Stimulated activated naive CD8-positive, alpha-beta T cell treated with anti-CD3 and anti-CD28 coated beads, Interleukin-15, Interleukin-2, amounts not matched to agents 100 U/mL and 50 U/mL, for 24 hours (primary cell): ENCODE data around the gene NUP58.
"Not testable (repeated sequence)": the region's sequence is repeated elsewhere in the genome, so short reads cannot be mapped to it uniquely, and the experiment has no call there.

ENCODE experiments used
- ATAC-seq: fragments of 150-1000 bp; cut with Tn5 transposase; one replicate; pipeline ENCODE4 v1.10.0; 2021
- DNase-seq: peaks from one replicate; pipeline ENCODE4 v3.0.0; 2021

The NUP58 gene

GRCh38 chr13:25306671-25307464 is 5.4 kb downstream of the NUP58 start:
- DNase-seq (no peak), ATAC-seq (no peak)

- DNase-seq (no peak), ATAC-seq (no peak)
Measured at GRCh38 chr13:25310891-25311290, 9.5 kb downstream of the NUP58 start.

GRCh38 chr13:25318946-25319345 is 17.5 kb downstream of the NUP58 start:
- DNase-seq: not testable (repeated sequence)

GRCh38 chr13:25319771-25320170 is 18.3 kb downstream of the NUP58 start:
- ATAC-seq (no peak), DNase-seq (no peak)

More at GRCh38 chr13:25318946-25319345, 17.5 kb downstream of the NUP58 start:
- ATAC-seq: not testable (repeated sequence)

DNA sequence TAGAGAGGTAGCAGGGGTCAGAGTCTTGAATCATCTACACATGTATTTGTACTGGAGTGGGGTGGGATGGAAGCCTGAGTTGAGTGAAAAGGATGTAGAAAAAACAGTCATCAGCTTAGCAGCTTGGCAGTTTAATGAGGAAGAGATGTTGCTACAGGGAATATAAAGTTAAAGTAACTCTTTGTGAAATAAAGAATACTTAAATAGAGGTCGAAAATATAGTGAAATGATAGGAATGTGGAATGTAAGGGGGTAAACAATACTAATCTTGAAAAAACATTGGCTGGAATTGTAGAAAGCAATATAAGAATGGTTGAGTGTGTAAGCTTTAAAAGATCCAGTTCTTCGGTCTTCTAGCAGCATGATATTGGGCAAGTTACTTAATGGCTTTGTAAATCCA is 22.7 kb downstream of the NUP58 start:
- DNase-seq (no peak), ATAC-seq (no peak)

GRCh38 chr13:25329706-25330105 is 28.3 kb downstream of the NUP58 start:
- no peak for ATAC-seq
- no peak for DNase-seq

DNA sequence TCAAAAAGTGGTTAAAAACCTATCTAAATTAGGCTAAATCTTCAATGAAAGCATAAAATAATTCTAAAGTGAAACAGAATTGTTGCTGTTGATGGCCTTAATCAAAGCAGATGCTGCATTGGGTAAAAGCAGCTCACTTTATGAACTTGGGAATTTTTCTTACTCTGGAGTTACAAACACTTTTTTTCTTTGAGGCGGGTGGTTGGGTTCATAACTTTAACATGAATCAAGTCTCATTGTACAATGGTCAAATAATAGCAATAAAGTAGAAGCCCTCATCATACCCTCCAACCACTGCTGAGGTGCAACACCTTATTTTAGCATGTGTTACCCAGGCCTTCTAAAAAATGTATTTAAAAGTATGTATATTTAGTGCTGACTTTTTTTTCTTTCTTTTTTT is 29.1 kb downstream of the NUP58 start:
- no peak for DNase-seq
- no peak for ATAC-seq

GRCh38 chr13:25335856-25336255 is 34.4 kb downstream of the NUP58 start:
- DNase-seq (no peak), ATAC-seq (no peak)

- ATAC-seq: no peak
Measured at GRCh38 chr13:25345576-25345975, 44.2 kb downstream of the NUP58 start.

GRCh38 chr13:25347151-25347550 is 45.7 kb downstream of the NUP58 start:
- DNase-seq: no peak
- no peak for ATAC-seq

More at GRCh38 chr13:25345576-25345975, 44.2 kb downstream of the NUP58 start:
- no peak for DNase-seq

DNA sequence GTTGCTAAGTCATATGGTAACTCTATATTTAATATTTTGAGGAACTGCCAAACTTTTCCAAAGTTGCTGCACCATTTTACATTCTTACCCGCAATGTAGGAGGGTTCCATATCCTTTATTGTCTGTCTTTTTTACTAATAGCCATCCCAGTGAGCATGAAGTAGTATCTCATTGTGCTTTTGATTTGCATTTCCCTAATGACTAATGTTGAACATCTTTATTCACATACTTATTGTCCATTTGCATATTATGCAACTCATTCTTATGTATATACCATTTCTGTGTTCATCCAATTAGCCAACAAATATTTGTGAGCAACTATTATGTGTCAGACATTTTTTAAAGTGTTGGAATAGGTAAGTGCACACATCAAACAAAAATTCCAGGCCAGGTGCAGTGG is 50.0 kb downstream of the NUP58 start:
- no peak for ATAC-seq
- DNase-seq: no peak

- ATAC-seq: no peak
Measured at GRCh38 chr13:25352230-25352629, 50.8 kb downstream of the NUP58 start.

GRCh38 chr13:25352806-25353205 is 51.4 kb downstream of the NUP58 start:
- ATAC-seq (no peak), DNase-seq (no peak)

More at GRCh38 chr13:25352230-25352629, 50.8 kb downstream of the NUP58 start:
- DNase-seq: no peak

DNA sequence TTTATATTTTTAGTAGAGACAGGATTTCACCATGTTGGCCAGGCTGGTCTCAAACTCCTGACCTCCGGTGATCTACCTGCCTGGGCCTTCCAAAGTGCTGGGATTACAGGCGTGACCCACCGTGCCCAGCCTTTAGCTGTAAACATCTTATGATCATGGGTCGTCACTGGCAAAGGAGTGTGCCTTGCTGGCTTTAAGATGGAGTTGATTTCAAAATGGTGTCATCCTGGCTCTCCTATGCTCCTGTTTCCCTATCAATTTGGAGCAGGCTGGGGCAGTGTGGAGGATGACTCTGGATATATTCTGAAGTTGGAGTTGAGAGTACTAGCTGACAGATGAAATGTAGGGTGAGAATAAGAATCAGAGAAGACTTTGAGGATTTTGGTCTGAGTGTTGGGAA is 51.9 kb downstream of the NUP58 start:
- ATAC-seq (no peak), DNase-seq (no peak)

- no peak for ATAC-seq
Measured at GRCh38 chr13:25354377-25354776, 53.0 kb downstream of the NUP58 start.

DNA sequence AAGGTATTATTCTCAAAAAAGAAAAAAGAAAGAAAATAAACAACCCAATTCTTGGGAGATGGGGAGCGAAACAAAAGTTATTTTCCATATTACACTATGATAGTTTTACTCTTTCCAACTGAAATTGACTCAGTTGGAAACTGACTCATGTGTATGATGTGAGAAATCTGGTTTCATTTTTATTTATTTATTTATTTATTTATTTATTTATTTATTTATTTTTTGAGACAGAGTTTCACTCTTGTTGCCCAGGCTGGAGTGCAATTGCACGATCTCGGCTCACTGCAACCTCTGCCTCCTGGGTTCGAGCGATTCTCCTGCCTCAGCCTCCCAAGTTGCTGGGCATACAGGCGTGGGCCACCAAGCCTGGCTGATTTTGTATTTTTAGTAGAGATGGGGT is 59.0 kb downstream of the NUP58 start:
- not testable (repeated sequence) for DNase-seq, ATAC-seq

More at GRCh38 chr13:25354377-25354776, 53.0 kb downstream of the NUP58 start:
- no peak for DNase-seq

DNA sequence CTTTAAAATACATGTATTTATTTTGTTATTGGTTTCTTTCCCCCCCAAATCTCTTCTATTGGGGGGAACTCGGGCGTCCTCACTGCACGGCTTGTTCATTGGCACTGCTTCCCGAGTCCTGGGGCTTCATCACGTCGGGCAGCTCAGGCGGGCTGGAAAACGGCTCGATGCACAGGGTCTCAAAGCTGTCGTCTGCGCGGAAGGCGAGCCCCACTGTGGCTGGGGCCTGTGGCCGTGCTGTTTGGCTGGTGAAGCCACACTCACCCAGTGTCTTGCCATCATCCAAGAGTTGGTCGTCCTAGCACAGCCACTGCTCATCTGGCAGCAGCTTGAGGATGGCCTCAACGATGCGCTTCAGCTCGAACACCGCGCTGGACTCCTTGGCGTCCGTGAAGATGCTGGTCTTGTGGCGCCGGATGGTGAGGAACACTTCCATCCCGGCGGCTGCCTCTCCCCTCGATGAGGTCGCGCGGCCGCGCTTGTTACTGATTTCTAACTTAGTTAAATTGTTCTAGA is 64.4 kb downstream of the NUP58 start:
- no peak for ATAC-seq
- no peak for DNase-seq

DNA sequence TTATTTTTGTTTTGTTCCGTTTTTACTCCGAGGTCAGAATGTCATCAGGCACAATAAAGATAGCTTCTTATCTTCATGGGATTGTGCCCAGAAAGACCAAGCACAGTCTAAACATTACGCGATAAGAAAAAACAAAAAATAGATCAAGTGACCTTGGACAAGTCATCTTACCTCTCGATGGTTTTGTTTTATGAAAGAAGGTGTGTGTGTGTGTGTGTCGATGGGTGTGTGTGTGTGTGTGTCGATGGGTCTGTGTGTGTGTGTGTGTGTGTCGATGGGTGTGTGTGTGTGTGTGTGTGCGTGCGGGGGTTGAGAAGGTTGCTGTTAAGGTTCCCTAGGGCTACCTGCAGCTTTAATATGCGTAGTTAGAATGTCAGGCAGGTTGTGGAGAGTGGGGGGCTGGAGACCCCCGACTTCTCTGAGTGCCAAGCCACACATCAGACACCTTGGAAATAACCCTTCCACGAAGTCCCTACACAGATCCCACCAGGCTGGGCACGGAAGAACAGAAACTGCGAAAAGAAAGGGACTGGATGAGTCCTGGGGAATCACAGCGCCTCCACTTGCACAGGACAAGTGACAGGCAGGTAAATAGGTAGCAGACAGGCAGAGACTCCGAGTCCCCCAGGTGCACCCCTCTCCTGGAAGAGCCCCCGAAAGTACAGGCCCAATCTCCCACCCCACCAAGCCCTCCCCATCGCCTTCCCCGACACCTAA is 69.9 kb downstream of the NUP58 start:
- no peak for DNase-seq
- ATAC-seq: no peak

GRCh38 chr13:25371875-25372283 is 70.5 kb downstream of the NUP58 start, which contains the start of gene ATP8A2:
Gene ATP8A2, plus strand, starts transcription at chr13:25371974. Its CDS starts 239 bp downstream, at chr13:25372213.
- DNase-seq (no peak), ATAC-seq (peak; percentile 33)

- ATAC-seq: peak; percentile 11
- DNase-seq: no peak
Measured at GRCh38 chr13:25372284-25373081, 71.1 kb downstream of the NUP58 start.

DNA sequence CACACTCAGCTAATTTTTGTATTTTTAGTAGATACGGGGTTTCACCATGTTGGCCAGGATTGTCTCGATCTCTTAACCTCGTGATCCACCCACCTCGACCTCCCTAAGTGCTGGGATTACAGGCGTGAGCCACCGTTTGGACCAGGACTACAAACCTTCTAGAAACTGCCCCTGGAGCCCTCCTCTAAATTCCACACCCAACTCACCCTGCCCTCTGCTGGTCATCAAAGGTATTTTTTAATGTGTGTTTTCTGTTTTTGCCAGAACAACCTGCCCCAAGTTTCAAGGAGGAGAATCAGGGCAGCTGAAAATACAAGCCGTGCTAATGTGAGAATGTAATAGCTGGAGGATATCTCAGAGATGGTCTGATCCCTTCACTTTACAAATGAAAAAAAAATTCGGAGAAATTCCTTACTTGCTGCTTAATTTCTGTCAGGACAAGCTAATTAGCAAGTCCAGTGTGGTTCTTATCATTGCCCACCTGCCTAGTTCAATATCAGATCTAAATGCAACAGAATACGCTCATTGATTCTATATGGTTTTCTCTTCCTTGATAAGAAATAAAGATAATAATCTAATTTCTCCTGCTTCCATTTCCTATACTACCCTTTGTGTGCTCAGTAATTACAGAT is 74.4 kb downstream of the NUP58 start:
- ATAC-seq (no peak), DNase-seq (peak; percentile 32)
